Measurements from ENCODE around the gene PLEKHA1. TPM values are rescaled to one million over a fixed set of nuclear protein-coding genes. Genes with fewer than 3 reads are reported as not detected.

PLEKHA1 gene
- total RNA-seq, 1 donor from 2014 or later, result 35.3 TPM

DNA sequence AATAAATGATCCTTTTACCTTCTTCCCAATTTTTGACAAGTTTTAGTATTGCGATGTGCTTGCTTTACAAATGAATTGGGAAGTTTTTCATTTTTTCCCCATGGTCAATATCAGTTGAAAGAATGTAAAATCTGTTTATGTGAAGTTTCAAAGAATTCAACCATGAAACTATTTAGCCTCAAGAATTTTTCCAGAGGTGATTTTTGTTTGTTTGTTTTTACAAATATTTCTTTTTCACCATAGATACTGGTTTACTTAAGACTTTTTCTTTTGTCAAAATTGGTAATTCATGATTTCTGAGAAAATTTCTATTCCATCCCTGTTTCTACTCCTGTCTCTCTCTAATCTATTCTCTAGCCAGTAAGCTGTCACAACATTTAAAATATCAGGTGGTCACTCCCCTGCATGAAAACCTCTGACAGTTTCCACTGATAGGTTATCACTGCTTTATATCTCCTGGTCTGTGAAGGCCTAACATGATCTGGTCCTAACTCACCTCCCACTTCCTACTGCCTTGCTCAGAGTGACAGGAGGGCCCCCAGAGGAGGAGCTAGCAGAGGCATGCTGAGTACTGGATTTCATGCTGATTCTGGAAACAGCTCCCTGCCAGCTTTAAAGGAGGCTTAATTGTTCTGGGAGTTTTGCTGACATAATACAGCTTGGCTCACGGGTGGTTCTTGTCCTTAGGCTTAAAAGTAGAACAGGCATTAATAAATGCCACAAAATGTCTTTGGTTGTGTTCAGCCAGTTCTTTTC lies 72.3 kb downstream of the PLEKHA1 start:
- Histone ChIP-seq H3K4me3 (ENCODE audit: low read depth, low read length) (no peak overlapping the region), H3K27me3 (ENCODE audit: control insufficient read depth, insufficient read depth, low read length) (no peaks in the 10 kb centered on the region), H3K36me3 (ENCODE audit: control insufficient read depth, insufficient read depth, low read length) (no peaks in the 10 kb centered on the region)
- peak; percentile 48 for DNase-seq (ENCODE audit: low read depth)
- TF ChIP-seq, protein P1, sequence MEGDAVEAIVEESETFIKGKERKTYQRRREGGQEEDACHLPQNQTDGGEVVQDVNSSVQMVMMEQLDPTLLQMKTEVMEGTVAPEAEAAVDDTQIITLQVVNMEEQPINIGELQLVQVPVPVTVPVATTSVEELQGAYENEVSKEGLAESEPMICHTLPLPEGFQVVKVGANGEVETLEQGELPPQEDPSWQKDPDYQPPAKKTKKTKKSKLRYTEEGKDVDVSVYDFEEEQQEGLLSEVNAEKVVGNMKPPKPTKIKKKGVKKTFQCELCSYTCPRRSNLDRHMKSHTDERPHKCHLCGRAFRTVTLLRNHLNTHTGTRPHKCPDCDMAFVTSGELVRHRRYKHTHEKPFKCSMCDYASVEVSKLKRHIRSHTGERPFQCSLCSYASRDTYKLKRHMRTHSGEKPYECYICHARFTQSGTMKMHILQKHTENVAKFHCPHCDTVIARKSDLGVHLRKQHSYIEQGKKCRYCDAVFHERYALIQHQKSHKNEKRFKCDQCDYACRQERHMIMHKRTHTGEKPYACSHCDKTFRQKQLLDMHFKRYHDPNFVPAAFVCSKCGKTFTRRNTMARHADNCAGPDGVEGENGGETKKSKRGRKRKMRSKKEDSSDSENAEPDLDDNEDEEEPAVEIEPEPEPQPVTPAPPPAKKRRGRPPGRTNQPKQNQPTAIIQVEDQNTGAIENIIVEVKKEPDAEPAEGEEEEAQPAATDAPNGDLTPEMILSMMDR (IDR thresholded peaks at IDR 0.05; ENCODE audit: insufficient read depth, low read length, severe bottlenecking), result no peak
- no peak for FAIRE-seq

DNA sequence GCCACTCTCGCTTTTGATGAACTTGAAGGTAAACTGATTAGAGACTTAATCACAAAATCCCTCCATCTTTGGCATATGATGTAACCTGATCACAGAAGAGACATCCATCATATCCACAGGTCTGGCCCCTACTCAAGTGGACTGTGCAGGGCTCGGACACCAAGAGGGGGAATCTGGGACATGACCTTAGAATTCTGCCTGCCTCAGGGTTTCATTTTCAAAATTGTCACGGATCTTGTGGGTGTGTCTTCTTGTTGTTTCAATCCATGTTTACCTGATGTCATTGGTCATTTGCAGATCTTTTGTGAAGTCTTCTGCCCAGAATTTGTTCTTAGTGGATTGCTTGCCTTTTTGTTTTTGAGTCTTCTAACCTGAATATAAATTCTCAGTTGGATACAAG lies 74.1 kb downstream of the PLEKHA1 start:
- no peaks in the 10 kb centered on the region for H3K36me3 ChIP-seq (ENCODE audit: control insufficient read depth, insufficient read depth, low read length)
- TF ChIP-seq, protein P1 (IDR thresholded peaks at IDR 0.05; ENCODE audit: insufficient read depth, low read length, severe bottlenecking), result no peak
- DNase-seq (ENCODE audit: low read depth), result no peak
- no peak overlapping the region for H3K4me3 ChIP-seq (ENCODE audit: low read depth, low read length)
- FAIRE-seq, result no peak
- H3K27me3 ChIP-seq (ENCODE audit: control insufficient read depth, insufficient read depth, low read length), result no peaks in the 10 kb centered on the region

DNA sequence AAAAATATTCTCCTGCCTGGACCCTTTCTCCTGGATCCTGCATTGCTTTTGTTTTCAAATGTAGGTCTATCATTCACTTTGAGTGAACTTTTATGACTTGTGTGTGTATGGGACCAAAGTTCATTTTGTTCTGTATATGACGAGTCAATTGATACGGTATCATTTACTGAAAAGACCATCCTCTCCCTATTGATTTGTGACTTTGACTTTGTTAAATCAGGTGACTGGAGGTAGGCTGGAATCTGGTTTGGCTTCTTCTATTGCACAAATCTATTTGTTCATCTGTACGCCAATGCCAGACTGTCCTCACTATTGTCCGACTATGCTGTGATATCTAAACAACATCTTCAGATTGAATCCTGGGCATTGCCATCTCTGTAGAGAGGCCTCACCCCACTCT lies 74.6 kb downstream of the PLEKHA1 start:
- Histone ChIP-seq H3K36me3 (ENCODE audit: control insufficient read depth, insufficient read depth, low read length) (no peaks in the 10 kb centered on the region), H3K4me3 (ENCODE audit: low read depth, low read length) (no peak overlapping the region), H3K27me3 (ENCODE audit: control insufficient read depth, insufficient read depth, low read length) (no peaks in the 10 kb centered on the region)
- FAIRE-seq (no peak), DNase-seq (ENCODE audit: low read depth) (no peak)
- TF ChIP-seq, protein P1 (IDR thresholded peaks at IDR 0.05; ENCODE audit: insufficient read depth, low read length, severe bottlenecking), result no peak

DNA sequence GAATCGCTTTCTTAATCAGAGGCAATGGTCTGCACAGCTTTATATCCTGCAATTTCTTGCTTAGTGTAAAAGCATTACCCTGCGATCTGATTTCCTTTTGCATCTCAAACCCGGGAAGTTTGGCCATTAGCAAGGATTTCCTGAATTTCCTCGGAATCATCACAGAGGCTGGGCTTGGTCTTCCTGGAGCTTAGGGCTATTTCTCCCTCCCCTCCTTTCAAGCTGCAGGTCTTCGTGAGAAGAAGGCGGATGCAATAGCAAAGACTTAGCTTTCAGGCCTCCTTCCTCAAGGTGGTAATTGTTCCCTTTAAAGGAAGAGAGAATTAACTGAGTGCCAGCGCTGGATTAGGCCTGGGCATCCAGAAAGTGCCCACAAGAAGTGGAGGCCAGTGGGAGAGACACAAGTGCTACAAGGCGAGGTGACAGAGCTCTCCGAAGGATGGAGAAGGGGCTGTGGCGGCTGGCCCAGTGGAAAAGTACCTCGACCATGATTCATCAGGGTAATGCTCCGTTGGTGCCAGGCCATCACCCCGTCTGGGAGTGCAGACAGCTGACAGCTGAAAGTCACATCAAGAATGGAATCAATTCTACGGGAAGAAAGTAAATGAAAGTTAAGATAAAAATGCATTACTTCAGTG lies 76.0 kb downstream of the PLEKHA1 start:
- H3K4me3 ChIP-seq (ENCODE audit: low read depth, low read length), result no peak overlapping the region
- no peaks in the 10 kb centered on the region for H3K27me3 ChIP-seq (ENCODE audit: control insufficient read depth, insufficient read depth, low read length)
- TF ChIP-seq, protein P1 (IDR thresholded peaks at IDR 0.05; ENCODE audit: insufficient read depth, low read length, severe bottlenecking), result no peak
- no peak for FAIRE-seq
- H3K36me3 ChIP-seq (ENCODE audit: control insufficient read depth, insufficient read depth, low read length), result no peaks in the 10 kb centered on the region
- no peak for DNase-seq (ENCODE audit: low read depth)

DNA sequence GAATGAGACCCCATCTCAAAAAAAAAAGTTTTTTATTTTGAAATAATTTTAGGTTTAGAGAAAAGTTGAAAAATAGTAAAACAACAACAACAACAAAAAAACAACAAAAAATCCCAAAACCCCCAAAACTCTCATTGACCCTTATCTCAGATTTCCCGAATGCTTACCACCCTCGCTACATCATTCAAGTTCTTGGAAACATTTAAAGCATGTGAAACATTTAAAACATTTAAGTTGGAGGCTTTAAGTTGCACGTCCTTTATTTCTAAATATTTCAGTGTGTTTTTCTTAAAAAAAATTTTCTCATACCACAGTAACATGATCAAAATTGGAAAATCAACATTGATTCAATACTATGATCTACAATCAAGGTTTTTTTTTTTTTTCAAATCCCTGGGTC lies 79.6 kb downstream of the PLEKHA1 start:
- TF ChIP-seq, protein P1 (IDR thresholded peaks at IDR 0.05; ENCODE audit: insufficient read depth, low read length, severe bottlenecking), result no peak
- no peak for DNase-seq (ENCODE audit: low read depth)
- no peak for FAIRE-seq
- Histone ChIP-seq H3K36me3 (ENCODE audit: control insufficient read depth, insufficient read depth, low read length) (no peaks in the 10 kb centered on the region), H3K27me3 (ENCODE audit: control insufficient read depth, insufficient read depth, low read length) (peaks cover 1% of the 10 kb centered on the region), H3K4me3 (ENCODE audit: low read depth, low read length) (no peak overlapping the region)
